ENCODE data around the gene SLC22A1. TPM values are rescaled to one million over a fixed set of nuclear protein-coding genes. Genes with fewer than 3 reads are reported as not detected.
"Not testable (repeated sequence)": the region's sequence is repeated elsewhere in the genome, so short reads cannot be mapped to it uniquely, and the experiment has no call there.

The SLC22A1 gene
- total RNA-seq, 2 experiments from 2014 or later, result not detected

- CTCF ChIA-PET; H3K27me3 Mint-ChIP-seq (ENCODE audit: low read depth); H3K9me3 Mint-ChIP-seq: not testable (repeated sequence)
These were observed 7.1 kb upstream of the SLC22A1 start for GRCh38 chr6:160114536-160114935.

DNA sequence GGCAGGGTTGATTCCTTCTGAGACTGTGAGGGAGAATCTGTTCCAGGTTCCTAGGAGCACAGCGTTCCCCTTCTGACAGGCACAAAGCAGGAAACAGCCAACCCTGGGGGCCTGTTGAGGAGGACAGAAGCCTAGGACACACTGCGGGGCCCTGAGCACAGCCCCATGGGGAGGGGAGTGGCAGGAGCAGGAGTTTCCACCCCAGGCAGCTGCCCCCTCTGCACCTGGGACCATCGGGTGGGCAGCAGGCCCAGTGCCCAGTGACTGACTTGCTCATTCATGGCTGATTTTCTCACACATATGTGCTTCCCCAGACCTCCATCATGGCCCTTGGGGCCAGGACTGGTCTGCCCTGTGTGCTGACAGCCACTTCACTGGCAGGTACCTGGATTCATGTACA, 6.2 kb upstream of the SLC22A1 start:
- H3K4me1 Mint-ChIP-seq (ENCODE audit: low read depth), result no peaks in the 10 kb centered on the region
- no peaks in the 10 kb centered on the region for H3K27me3 Mint-ChIP-seq (ENCODE audit: low read depth)
- no peak overlapping the region for H3K4me3 Mint-ChIP-seq
- peaks cover 18% of the 10 kb centered on the region for H3K36me3 Mint-ChIP-seq (ENCODE audit: low read depth)
- H3K27ac Mint-ChIP-seq, result no peak overlapping the region
- CTCF ChIA-PET, result no interaction called here
- intact Hi-C loops (cut with micrococcal nuclease), result no loop called here
- DNase-seq, result no peak
- no peaks in the 10 kb centered on the region for H3K9me3 Mint-ChIP-seq

More at GRCh38 chr6:160114536-160114935, 7.1 kb upstream of the SLC22A1 start:
- H3K4me3 Mint-ChIP-seq; intact Hi-C loops (cut with micrococcal nuclease); H3K4me1 Mint-ChIP-seq (ENCODE audit: low read depth); DNase-seq; H3K27ac Mint-ChIP-seq: not testable (repeated sequence)
- peaks cover 18% of the 10 kb centered on the region for H3K36me3 Mint-ChIP-seq (ENCODE audit: low read depth)

DNA sequence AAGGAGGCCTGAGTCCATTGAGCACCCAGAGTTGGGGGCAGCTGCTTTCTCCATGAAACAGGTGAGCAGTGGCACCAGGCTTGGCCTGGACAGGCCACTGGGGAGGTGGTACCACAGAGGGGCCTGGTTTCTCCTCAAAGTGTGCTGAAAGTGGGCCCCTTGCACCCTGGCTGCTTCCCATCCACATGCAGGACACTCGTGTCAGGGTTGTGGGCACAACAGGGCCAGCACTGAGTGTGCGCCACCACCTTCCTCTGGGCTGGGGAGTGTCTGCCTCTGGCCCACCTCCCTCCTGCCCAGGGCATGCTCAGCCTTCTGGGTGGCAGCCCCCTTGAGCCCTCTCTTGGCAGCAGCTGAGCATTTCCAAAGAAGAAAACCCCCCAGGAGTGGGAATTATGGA, 5.2 kb upstream of the SLC22A1 start:
- no peak for DNase-seq
- H3K4me3 Mint-ChIP-seq, result no peak overlapping the region
- H3K27me3 Mint-ChIP-seq (ENCODE audit: low read depth), result no peaks in the 10 kb centered on the region
- no peak overlapping the region for H3K27ac Mint-ChIP-seq
- CTCF ChIA-PET, result no interaction called here
- no peaks in the 10 kb centered on the region for H3K4me1 Mint-ChIP-seq (ENCODE audit: low read depth)
- H3K36me3 Mint-ChIP-seq (ENCODE audit: low read depth), result peaks cover 18% of the 10 kb centered on the region
- intact Hi-C loops (cut with micrococcal nuclease), result no loop called here
- H3K9me3 Mint-ChIP-seq, result no peaks in the 10 kb centered on the region

GRCh38 chr6:160117137-160117536, 4.5 kb upstream of the SLC22A1 start:
- no peak overlapping the region for H3K4me3 Mint-ChIP-seq
- intact Hi-C loops (cut with micrococcal nuclease), result no loop called here
- H3K36me3 Mint-ChIP-seq (ENCODE audit: low read depth), result peaks cover 18% of the 10 kb centered on the region
- H3K27me3 Mint-ChIP-seq (ENCODE audit: low read depth), result no peaks in the 10 kb centered on the region
- H3K27ac Mint-ChIP-seq, result no peak overlapping the region
- CTCF ChIA-PET, result interaction anchor here (0.8 to 1.1 kb wide), 2 partner anchors 13 to 254 kb away, joined by 3 read pairs; no protein-coding TSS in a partner anchor
- H3K9me3 Mint-ChIP-seq, result no peaks in the 10 kb centered on the region
- no peaks in the 10 kb centered on the region for H3K4me1 Mint-ChIP-seq (ENCODE audit: low read depth)
- no peak for DNase-seq

DNA sequence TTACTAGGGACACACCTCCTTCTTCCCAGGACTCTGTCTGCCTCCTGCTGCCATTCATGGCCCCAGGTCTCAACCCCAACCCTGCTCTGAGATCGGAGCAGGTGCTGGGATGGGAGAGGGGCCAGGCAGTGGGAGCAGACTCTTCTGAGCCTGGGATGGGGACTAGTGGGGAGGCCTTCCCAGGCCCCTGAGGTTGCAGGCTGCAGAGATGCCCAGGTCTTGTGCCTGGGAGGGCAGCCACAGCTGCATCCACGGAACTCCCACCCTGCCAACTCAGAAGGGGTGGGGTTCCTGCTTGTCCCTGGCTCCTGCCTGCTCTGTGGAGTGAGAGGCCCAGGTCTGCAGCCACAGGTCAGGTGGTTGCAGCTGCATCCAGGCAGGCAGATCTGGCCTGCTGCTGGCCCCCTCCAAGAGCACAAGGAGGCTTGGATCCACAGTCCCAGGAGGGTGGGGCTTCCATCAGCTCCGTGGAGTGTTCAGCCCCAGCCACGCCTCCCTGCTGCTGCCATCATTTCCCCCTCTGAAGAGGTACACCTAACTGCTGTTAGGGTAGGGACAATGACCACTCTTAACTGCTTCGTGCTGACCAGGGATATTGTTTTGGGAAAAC, 2.9 kb upstream of the SLC22A1 start:
- Mint-ChIP-seq H3K4me3 (no peak overlapping the region), H3K27ac (no peak overlapping the region), H3K36me3 (ENCODE audit: low read depth) (peaks cover 16% of the 10 kb centered on the region), H3K27me3 (ENCODE audit: low read depth) (no peaks in the 10 kb centered on the region), H3K9me3 (no peaks in the 10 kb centered on the region), H3K4me1 (ENCODE audit: low read depth) (no peaks in the 10 kb centered on the region)
- intact Hi-C loops (cut with micrococcal nuclease), result no loop called here
- CTCF ChIA-PET, result interaction anchor here (1.0 kb wide), 1 partner anchor 415 kb away, joined by 3 read pairs; no protein-coding TSS in a partner anchor
- DNase-seq, result no peak

DNA sequence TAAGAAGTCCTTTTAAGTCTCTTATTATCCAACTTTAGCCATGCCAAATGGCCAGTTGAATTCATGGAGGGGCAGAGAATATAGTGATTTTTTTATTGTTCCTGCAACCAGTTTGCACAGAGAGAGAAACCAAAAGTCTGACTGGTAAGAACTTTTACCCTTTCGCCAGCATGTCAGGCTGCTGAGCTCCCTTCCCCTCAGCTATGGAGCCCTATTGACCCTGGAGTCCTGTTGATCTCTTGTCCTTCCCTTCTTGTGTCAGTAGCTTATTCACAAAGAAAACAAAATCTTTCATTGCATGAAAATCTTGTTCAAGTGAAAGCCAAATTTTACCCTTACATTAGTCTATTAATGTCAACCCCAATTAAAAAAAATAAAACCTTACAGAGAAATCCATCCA, 1.5 kb upstream of the SLC22A1 start:
- H3K9me3 Mint-ChIP-seq, result no peaks in the 10 kb centered on the region
- no peak overlapping the region for H3K4me3 Mint-ChIP-seq
- intact Hi-C loops (cut with micrococcal nuclease), result no loop called here
- H3K36me3 Mint-ChIP-seq (ENCODE audit: low read depth), result peaks cover 16% of the 10 kb centered on the region
- no peaks in the 10 kb centered on the region for H3K27me3 Mint-ChIP-seq (ENCODE audit: low read depth)
- DNase-seq, result no peak
- CTCF ChIA-PET, result interaction anchor here (1.5 kb wide), 1 partner anchor 24 kb away, joined by 4 read pairs; no protein-coding TSS in a partner anchor
- H3K27ac Mint-ChIP-seq, result no peak overlapping the region
- H3K4me1 Mint-ChIP-seq (ENCODE audit: low read depth), result no peaks in the 10 kb centered on the region

DNA sequence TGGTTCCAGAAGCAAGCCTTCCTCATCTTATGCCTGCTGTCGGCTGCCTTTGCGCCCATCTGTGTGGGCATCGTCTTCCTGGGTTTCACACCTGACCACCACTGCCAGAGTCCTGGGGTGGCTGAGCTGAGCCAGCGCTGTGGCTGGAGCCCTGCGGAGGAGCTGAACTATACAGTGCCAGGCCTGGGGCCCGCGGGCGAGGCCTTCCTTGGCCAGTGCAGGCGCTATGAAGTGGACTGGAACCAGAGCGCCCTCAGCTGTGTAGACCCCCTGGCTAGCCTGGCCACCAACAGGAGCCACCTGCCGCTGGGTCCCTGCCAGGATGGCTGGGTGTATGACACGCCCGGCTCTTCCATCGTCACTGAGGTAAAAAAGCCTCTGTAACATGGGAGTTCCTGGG, 366 bp downstream of the SLC22A1 start:
- no peaks in the 10 kb centered on the region for H3K27me3 Mint-ChIP-seq (ENCODE audit: low read depth)
- CTCF ChIA-PET, result no interaction called here
- intact Hi-C loops (cut with micrococcal nuclease), result no loop called here
- H3K27ac Mint-ChIP-seq, result no peak overlapping the region
- no peaks in the 10 kb centered on the region for H3K9me3 Mint-ChIP-seq
- H3K4me1 Mint-ChIP-seq (ENCODE audit: low read depth), result no peaks in the 10 kb centered on the region
- DNase-seq, result no peak
- H3K4me3 Mint-ChIP-seq, result no peak overlapping the region
- peaks cover 14% of the 10 kb centered on the region for H3K36me3 Mint-ChIP-seq (ENCODE audit: low read depth)

DNA sequence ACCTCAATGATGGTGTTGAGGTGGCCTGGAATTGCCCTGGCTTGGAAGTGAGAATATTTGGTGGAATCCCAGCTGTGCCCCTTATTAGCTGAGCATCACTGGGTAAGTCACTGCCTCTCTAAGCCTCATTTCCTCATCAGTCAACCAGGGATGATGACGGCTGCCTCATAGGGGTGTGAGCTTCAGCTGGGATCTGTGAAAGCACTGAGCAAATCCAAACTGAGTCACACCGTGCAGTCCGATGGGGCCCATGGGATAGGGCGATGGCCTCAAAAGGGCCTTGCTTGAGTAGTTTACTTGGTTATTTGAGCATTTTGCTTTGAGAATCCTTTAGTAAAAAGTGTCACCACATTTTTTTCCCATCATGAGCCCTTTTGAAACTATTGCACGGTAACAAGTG, 1.1 kb downstream of the SLC22A1 start:
- CTCF ChIA-PET, result no interaction called here
- Mint-ChIP-seq H3K4me3 (no peak overlapping the region), H3K27me3 (ENCODE audit: low read depth) (no peaks in the 10 kb centered on the region)

DNA sequence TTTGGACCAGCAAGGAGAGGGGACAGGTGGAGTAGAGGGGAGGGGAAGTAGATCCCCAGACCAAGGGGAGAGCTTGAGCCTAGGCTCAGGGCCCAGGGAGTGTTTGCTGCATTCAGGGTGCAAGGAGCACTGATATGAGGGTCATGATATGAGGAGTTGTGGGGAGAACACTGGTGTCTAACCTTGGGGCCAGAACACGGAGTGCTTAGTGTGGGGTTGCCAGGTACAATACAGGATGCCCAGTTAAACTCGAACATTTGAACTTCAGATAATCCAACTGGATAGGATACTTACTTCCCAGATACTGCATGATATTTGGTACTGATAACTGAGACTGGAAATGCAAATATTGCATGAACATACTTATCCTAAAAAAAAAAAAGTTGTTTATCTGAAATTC, 2.4 kb downstream of the SLC22A1 start:
- intact Hi-C loops (cut with micrococcal nuclease), result no loop called here
- DNase-seq, result no peak
- Mint-ChIP-seq H3K27me3 (ENCODE audit: low read depth) (no peaks in the 10 kb centered on the region), H3K27ac (no peak overlapping the region), H3K36me3 (ENCODE audit: low read depth) (peaks cover 5% of the 10 kb centered on the region), H3K4me1 (ENCODE audit: low read depth) (no peaks in the 10 kb centered on the region), H3K4me3 (no peak overlapping the region), H3K9me3 (no peaks in the 10 kb centered on the region)
- CTCF ChIA-PET, result interaction anchor here (1.3 kb wide), 1 partner anchor 331 kb away, joined by 3 read pairs; no protein-coding TSS in a partner anchor

More for the DNA sequence above, 1.1 kb downstream of the SLC22A1 start:
- no peaks in the 10 kb centered on the region for H3K4me1 Mint-ChIP-seq (ENCODE audit: low read depth)
- H3K36me3 Mint-ChIP-seq (ENCODE audit: low read depth), result peaks cover 11% of the 10 kb centered on the region
- H3K27ac Mint-ChIP-seq, result no peak overlapping the region
- no peaks in the 10 kb centered on the region for H3K9me3 Mint-ChIP-seq
- intact Hi-C loops (cut with micrococcal nuclease), result no loop called here
- no peak for DNase-seq

GRCh38 chr6:160124605-160125004, 3.0 kb downstream of the SLC22A1 start:
- H3K9me3 Mint-ChIP-seq, result no peaks in the 10 kb centered on the region
- intact Hi-C loops (cut with micrococcal nuclease), result no loop called here
- no peak overlapping the region for H3K27ac Mint-ChIP-seq
- H3K27me3 Mint-ChIP-seq (ENCODE audit: low read depth), result no peaks in the 10 kb centered on the region
- DNase-seq, result no peak
- CTCF ChIA-PET, result interaction anchor here (1.3 kb wide), 1 partner anchor 331 kb away, joined by 3 read pairs; no protein-coding TSS in a partner anchor
- H3K36me3 Mint-ChIP-seq (ENCODE audit: low read depth), result no peaks in the 10 kb centered on the region
- H3K4me3 Mint-ChIP-seq, result no peak overlapping the region
- H3K4me1 Mint-ChIP-seq (ENCODE audit: low read depth), result peaks cover 4% of the 10 kb centered on the region

GRCh38 chr6:160125105-160125504, 3.5 kb downstream of the SLC22A1 start:
- H3K36me3 Mint-ChIP-seq (ENCODE audit: low read depth); H3K27ac Mint-ChIP-seq; DNase-seq; H3K9me3 Mint-ChIP-seq; H3K27me3 Mint-ChIP-seq (ENCODE audit: low read depth); intact Hi-C loops (cut with micrococcal nuclease); H3K4me1 Mint-ChIP-seq (ENCODE audit: low read depth); H3K4me3 Mint-ChIP-seq: not testable (repeated sequence)
- CTCF ChIA-PET, result interaction anchor here (1.3 kb wide), 1 partner anchor 330 kb away, joined by 3 read pairs; no protein-coding TSS in a partner anchor

- Mint-ChIP-seq H3K9me3 (no peaks in the 10 kb centered on the region), H3K4me3 (no peak overlapping the region), H3K36me3 (ENCODE audit: low read depth) (no peaks in the 10 kb centered on the region), H3K27me3 (ENCODE audit: low read depth) (no peaks in the 10 kb centered on the region), H3K27ac (no peak overlapping the region), H3K4me1 (ENCODE audit: low read depth) (peaks cover 4% of the 10 kb centered on the region)
- no peak for DNase-seq
- CTCF ChIA-PET, result no interaction called here
- intact Hi-C loops (cut with micrococcal nuclease), result no loop called here
These were observed 5.9 kb downstream of the SLC22A1 start for GRCh38 chr6:160127270-160128124.

All from activated naive CD4-positive, alpha-beta T cell treated with anti-CD3 and anti-CD28 coated beads for 36 hours (primary cell).